ENCODE results near the gene DOCK11.

GRCh38 chrX:118534716-118535493, 39.3 kb downstream of the DOCK11 start:
- TF ChIP-seq CTCF (IDR thresholded peaks at IDR 0.05) = no peak
- TF ChIP-seq EP300 (IDR thresholded peaks at IDR 0.05; ENCODE audit: low read depth) = no peak
